GM18498 (cell line): Measurements from ENCODE around the gene NTSR1.

Experiments
- ATAC-seq: cut with Tn5 transposase; IDR thresholded peaks from one replicate; pipeline ENCODE4 v1.9.1; 2021; ENCODE audit warnings: mild to moderate bottlenecking, moderate library complexity; ENCODE audit not compliant: unreplicated experiment

NTSR1 gene

GRCh38 chr20:62706857-62707256 is 1.8 kb upstream of the NTSR1 start:
- ATAC-seq, result no peak

DNA sequence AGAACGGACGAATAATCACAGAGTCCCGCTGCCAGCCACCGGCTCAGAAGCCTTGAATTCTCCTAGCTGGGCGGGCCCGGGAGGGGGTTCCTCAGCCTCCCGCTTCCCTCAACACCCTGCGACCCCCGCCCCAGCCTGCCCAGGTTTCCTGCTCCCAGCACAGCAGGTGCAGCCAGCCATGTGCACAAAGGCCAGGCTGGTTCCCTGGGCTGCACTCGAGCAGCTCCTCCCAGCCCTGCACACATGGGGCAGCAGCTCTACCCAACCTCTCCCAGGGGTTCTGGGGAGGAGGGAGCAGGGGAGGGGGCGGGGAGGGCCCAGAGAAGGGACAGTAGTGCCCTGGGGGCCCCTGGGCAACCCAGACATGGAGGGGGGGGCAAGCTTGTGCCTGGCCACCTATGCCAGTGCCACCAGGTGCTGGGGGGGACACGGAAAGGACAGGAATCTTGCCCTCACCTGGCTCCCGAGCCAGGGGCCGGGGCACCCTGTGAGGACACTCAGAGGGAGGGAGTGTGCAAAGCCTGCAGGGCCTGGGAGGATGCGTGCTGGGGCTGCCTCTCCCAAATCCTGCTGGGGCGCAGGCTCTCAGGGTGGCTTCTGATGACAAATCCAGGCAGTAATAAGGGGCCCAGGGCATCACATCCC is 1.2 kb upstream of the NTSR1 start:
- no peak for ATAC-seq

GRCh38 chr20:62707921-62708521 is 615 bp upstream of the NTSR1 start:
- ATAC-seq, result no peak

GRCh38 chr20:62709537-62709905 is 885 bp downstream of the NTSR1 start:
- no peak for ATAC-seq

DNA sequence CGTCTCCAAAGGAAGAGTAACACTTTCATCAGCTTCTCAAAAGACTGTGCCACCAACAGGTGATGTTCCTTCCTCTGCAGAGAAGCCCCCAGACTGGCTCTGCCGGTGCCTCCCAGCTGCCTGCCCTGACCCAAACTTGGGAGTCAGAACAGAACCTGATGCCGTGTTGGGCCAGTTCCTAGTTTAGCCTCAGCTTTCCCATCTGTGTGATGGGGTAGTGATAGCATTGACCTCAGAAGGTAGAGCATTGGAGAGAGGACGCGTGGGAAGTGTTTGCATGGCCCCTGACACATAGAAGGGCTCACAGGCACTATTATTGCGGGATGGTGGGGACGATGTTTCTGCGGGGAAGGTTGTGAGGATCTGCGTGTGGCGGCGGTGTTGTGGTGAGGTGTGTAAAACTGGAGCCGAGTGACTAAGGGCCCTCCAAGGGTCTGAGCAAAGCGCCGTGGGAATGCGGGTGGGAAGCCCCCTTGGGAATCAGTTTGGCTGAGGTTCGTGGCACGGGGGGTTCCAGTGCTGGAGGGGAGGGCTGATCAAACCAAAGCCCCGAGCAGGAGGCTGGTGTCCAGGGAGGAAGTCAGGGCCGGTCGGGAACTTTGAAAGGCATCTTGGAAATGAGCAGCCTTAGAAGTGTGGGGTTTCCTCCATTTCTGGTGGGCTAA is 1.7 kb downstream of the NTSR1 start:
- ATAC-seq, result no peak

DNA sequence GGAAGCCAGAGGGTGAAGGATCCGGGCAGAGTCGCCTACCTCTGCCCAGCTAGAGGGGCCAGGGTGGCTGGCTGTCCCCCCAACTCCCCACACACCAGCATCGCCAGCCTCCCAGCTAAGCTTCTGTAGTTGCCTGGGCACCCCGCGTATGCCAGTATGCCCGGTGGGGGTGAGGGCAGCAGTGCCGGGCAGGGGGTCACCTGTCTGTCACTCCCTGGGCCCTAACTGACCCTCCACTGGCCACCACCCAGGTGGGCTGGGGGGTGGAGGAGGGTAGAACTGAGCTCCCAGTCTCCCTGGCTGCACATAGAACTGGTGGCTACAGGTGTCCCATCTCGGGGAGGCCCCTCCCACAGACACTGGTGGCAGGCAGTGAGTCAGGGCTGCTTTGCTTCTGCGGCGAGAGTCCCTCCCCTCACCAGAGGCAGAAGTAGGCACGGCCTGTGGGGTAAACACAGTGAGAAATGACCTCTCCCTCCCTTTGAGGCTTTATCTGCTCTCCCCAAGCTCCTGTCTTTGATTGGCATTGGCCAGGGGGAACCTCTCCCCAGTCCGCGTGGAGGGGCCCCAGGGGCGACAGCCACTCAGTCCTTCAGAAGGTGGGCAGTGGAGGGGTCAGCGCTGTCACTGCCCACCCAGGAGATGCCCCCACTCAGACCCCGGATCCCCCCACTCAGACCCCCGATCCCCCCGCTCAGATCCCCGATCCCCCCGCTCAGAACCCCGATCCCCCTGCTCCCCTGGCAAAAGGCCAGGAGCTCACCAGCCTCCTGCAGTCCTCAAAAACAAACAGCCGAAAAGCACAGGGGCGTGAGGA is 2.5 kb downstream of the NTSR1 start:
- ATAC-seq, result no peak

GRCh38 chr20:62711703-62712101 is 3.1 kb downstream of the NTSR1 start:
- ATAC-seq, result no peak

DNA sequence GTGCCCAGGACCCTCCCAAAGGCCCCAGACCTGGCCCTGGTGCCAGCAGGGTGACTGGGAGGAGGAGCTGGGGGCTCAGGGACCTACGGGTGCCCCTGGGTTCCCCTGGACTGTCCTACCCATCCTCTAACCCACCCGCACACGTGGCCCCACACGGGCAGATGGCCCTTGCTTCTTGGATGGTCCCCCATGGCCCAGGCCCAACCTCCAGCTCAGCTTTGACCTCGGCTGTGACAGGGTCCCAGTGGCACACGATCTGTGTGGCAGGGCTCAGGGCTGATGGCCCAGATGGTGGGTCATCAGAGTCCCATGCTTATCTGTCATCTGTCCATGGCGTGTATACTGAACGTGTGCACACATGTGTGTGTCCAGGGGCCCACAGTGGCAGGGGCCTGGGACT is 4.0 kb downstream of the NTSR1 start:
- ATAC-seq, result no peak

DNA sequence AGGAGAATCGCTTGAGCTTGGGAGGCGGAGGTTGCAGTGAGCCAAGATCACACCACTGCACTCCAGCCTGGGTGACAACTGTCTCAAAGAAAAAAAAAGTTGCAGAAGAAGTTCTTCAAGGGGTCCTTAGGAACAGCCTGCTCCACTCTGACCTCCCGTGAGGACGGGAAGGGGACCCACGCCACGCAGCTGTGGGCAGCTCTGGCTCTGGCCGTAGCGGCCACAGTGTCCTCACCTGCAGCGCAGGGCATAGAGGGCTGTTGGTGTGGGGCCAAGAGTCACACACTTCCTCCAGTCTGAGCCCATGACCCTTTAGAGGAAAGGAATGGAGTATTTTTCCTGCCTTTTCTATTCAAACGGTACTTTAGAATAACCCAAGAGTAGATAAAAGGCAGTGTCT is 5.4 kb downstream of the NTSR1 start:
- no peak for ATAC-seq

DNA sequence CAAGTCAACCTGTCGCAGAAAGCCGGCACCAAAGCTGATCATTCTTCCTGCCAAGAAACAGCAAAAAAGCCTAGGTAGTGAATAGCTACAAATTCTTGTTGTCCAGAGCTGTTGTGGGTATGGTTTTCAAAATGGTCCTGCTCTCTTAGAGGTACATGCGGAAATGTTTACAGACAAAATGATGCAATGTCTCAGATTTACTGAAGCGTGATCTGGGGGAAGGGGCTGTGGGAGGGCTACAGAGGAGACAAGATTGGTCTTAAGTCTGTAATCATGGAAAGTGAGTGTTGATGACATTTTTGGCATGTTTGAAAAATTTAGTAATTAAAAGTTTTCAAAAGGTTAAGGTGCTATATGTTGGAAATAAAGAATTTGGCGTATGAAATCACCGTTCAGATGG is 6.2 kb downstream of the NTSR1 start:
- ATAC-seq, result no peak

- no peak for ATAC-seq
These were observed 6.6 kb downstream of the NTSR1 start for GRCh38 chr20:62715201-62715600.

DNA sequence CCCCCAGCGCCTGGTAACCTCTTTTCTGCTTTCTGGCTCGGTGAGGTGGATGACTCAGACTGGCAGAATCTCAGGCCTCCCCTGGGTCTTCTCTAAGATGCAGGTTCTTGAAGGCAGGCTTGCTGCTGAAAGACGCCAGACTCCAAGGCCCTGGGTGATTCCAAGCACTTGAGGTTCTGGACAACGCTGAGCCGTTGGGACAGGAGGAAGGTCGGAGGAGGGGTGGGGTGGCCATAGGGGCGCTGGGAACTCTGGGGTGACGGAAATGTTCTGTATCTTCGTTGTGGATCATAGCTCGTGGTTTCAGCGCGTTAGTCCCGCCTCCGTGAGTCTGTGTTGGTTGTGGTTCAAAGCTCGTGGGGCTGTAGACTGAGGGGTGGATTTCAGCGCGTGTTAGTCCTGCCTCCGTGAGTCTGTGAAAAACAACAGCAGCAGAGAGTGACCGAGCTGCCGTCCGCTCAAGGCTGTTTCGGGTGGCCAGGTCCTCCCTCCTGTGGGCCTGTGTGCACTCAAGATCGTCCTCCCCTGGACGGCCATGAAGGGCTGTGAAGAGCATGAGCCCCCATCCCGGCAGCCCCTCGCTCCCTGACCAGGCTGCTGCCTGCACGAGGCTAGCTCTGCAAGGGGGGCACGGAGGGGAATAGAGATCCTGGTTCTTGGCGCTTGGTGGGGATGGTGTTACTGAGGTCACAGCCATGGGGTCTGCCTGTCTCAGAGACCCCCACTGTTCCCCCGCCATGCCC is 7.7 kb downstream of the NTSR1 start:
- no peak for ATAC-seq

GRCh38 chr20:62716941-62717310 is 8.3 kb downstream of the NTSR1 start:
- ATAC-seq, result no peak

GRCh38 chr20:62717933-62718332 is 9.3 kb downstream of the NTSR1 start:
- no peak for ATAC-seq

DNA sequence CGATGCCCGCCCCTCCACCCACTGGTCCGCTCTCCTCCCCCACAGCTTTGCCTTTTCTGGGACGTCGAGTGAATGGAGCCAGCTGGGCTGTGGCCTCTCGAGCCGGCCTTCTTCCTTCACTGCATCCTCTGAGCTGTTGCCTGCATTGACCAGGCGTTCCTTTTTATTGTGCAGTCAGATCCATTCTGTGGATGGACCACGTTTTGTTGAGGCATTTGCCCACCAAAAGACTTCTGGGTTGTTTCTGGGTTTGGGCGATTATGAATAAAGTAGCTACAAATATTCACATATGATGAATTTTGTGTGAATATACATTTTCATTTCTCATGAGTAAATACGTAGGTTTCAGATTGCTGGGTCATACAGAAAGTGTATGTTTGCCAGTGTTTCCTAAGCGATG is 9.9 kb downstream of the NTSR1 start:
- no peak for ATAC-seq

DNA sequence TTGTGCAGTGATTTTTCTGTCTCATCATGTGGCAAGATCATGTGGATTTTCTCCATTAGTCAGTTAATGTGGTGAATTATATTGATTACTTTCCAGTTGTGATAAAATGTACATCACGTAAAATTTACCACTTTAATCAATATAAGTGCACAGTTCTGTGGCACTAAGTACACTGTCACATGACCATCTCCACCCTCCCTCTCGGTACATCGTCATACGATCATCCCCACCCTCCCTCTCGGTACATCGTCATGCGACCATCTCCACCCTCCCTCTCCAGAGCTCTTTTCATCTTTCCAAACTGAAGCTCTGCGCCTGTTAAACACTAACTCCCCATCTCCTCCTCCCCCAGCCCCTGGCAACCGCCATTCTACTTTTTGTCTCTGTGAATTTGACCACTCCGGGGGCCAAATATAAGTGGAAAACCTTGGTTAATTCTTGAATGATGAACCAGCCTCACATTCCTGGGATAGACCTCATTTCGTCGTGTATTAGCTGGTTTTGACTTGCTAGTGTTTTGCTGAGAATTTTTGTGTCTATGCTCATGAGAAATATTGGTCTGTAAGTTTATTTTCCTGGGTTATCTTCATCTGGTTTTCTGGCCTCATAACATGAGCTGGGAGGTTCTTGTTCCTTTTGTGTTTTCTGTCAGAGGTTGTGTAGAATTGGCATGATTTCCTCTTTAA is 10.8 kb downstream of the NTSR1 start:
- ATAC-seq, result no peak

GRCh38 chr20:62721511-62722370 is 13.1 kb downstream of the NTSR1 start:
- ATAC-seq, result no peak

- no peak for ATAC-seq
These were observed 14.0 kb downstream of the NTSR1 start for GRCh38 chr20:62722627-62723026.

GRCh38 chr20:62723351-62723750 is 14.7 kb downstream of the NTSR1 start:
- ATAC-seq, result no peak
